Ramos (cell line): ENCODE measurements around the gene TACC3.

ENCODE experiments used
- in situ Hi-C: fragments of 300-500 bp; cut with MboI; formaldehyde crosslinking; loops from one replicate; pipeline ENCODE4 v1.14.3; 2022; ENCODE audit warnings: low sequenced_read_pairs; ENCODE audit not compliant: unreplicated experiment

TACC3 gene

GRCh38 chr4:1740021-1740545 is 18.8 kb downstream of the TACC3 start:
- in situ Hi-C loops = loop anchor here (5.0 kb wide), 1 partner anchor 77 kb away; no protein-coding TSS in a partner anchor

- in situ Hi-C loops = loop anchor here (5.0 kb wide), 1 partner anchor 76 kb away; no protein-coding TSS in a partner anchor
These were observed 19.9 kb downstream of the TACC3 start for GRCh38 chr4:1741208-1741607.

GRCh38 chr4:1743551-1743950 is 22.2 kb downstream of the TACC3 start:
- in situ Hi-C loops = loop anchor here (5.0 kb wide), 1 partner anchor 74 kb away; no protein-coding TSS in a partner anchor

- in situ Hi-C loops = loop anchor here (5.0 kb wide), 1 partner anchor 73 kb away; no protein-coding TSS in a partner anchor
These were observed 22.7 kb downstream of the TACC3 start for GRCh38 chr4:1743975-1744374.

GRCh38 chr4:1744552-1744951 is 23.2 kb downstream of the TACC3 start:
- in situ Hi-C loops = loop anchor here (5.0 kb wide), 1 partner anchor 73 kb away; no protein-coding TSS in a partner anchor

GRCh38 chr4:1745165-1745564 is 23.8 kb downstream of the TACC3 start:
- in situ Hi-C loops = no loop called here

GRCh38 chr4:1745697-1746096 is 24.4 kb downstream of the TACC3 start:
- in situ Hi-C loops = no loop called here

- in situ Hi-C loops = no loop called here
These were observed 25.0 kb downstream of the TACC3 start for GRCh38 chr4:1746265-1746691.

- in situ Hi-C loops = no loop called here
These were observed 25.7 kb downstream of the TACC3 start for GRCh38 chr4:1746919-1747602.

- in situ Hi-C loops = no loop called here
These were observed 26.3 kb downstream of the TACC3 start for GRCh38 chr4:1747603-1747967.

- in situ Hi-C loops = no loop called here
These were observed 27.2 kb downstream of the TACC3 start for GRCh38 chr4:1748465-1748995.

- in situ Hi-C loops = no loop called here
These were observed 28.0 kb downstream of the TACC3 start for GRCh38 chr4:1749370-1749769.

GRCh38 chr4:1749826-1750225 is 28.5 kb downstream of the TACC3 start:
- in situ Hi-C loops = loop anchor here (10.0 kb wide), 1 partner anchor 155 kb away; no protein-coding TSS in a partner anchor

GRCh38 chr4:1750381-1751154 is 29.2 kb downstream of the TACC3 start:
- in situ Hi-C loops = loop anchor here (10.0 kb wide), 1 partner anchor 154 kb away; no protein-coding TSS in a partner anchor

GRCh38 chr4:1751155-1751918 is 30.0 kb downstream of the TACC3 start:
- in situ Hi-C loops = loop anchor here (10.0 kb wide), 1 partner anchor 153 kb away; no protein-coding TSS in a partner anchor

- in situ Hi-C loops = loop anchor here (10.0 kb wide), 1 partner anchor 153 kb away; no protein-coding TSS in a partner anchor
These were observed 30.6 kb downstream of the TACC3 start for GRCh38 chr4:1751919-1752283.

- in situ Hi-C loops = loop anchor here (10.0 kb wide), 1 partner anchor 152 kb away; no protein-coding TSS in a partner anchor
These were observed 31.1 kb downstream of the TACC3 start for GRCh38 chr4:1752284-1753041.

- in situ Hi-C loops = loop anchor here (10.0 kb wide), 1 partner anchor 152 kb away; no protein-coding TSS in a partner anchor
These were observed 32.0 kb downstream of the TACC3 start for GRCh38 chr4:1753294-1753696.
